Thoracic aorta (tissue), 2 donors: ENCODE results near the gene FAM76A. TPM values are rescaled to one million over a fixed set of nuclear protein-coding genes. Genes with fewer than 3 reads are reported as not detected.

Experiments
- ATAC-seq: fragments of 150-250 bp; one replicate; pipeline ENCODE4 v1.8.0; 2017; ENCODE audit warnings: low read depth; ENCODE audit not compliant: insufficient number of reproducible peaks, low FRiP score
- DNase-seq: peaks from one replicate; pipeline ENCODE4 v3.0.0-alpha.2; 2020; ENCODE audit warnings: low spot score
- H3K27ac ChIP-seq, 2 donors: fragments of 200-600 bp; sonication (generic); 1 replicate in 1 of 2; 2 replicates in 1 of 2; pipeline ENCODE4 v1.5.1; 2016; ENCODE audit warnings: mild to moderate bottlenecking in 2 of 2, moderate library complexity in 2 of 2
- H3K27me3 ChIP-seq: fragments of 200-600 bp; sonication (generic); replicated peaks from 2 replicates; pipeline ENCODE4 v1.6.0; 2016; ENCODE audit warnings: mild to moderate bottlenecking; ENCODE audit not compliant: insufficient read depth
- H3K36me3 ChIP-seq: fragments of 200-600 bp; sonication (generic); one replicate; pipeline ENCODE4 v1.5.1; 2016
- H3K4me1 ChIP-seq, 2 donors: fragments of 200-600 bp; sonication (generic); 1 replicate in 1 of 2; 2 replicates in 1 of 2; pipeline versions ENCODE4 v1.5.1 to v1.6.0; 2016; ENCODE audit warnings: low read depth in 2 of 2, mild to moderate bottlenecking in 1 of 2; ENCODE audit not compliant: control insufficient read depth in 1 of 2
- H3K4me3 ChIP-seq: fragments of 200-600 bp; sonication (generic); 2 replicates; pipeline ENCODE4 v1.5.1; 2016; ENCODE audit warnings: mild to moderate bottlenecking
- H3K9me3 ChIP-seq: fragments of 200-600 bp; sonication (generic); 2 replicates; pipeline ENCODE4 v1.5.1; 2016
- total RNA-seq, 2 donors: library from RNA; depleted of rRNA; stranded (reverse); fragments of >200 nt; gene quantifications; one replicate each; pipeline versions ENCODE4 v1.1.0 to v1.2.3, GENCODE V29; 2016
- TF ChIP-seq, protein P1 (sequence below): fragments of 200-600 bp; sonication (generic); IDR thresholded peaks from one replicate; pipeline ENCODE4 v1.5.1; 2019; ENCODE audit warnings: antibody characterized with exemption

The FAM76A gene
- total RNA-seq, 2 donors from 2014 or later = 18.0 to 19.0 TPM

- Histone ChIP-seq H3K9me3 (no peaks in the 10 kb centered on the region), H3K27me3 (no peaks in the 10 kb centered on the region), H3K27ac (no peak overlapping the region), H3K36me3 (peaks cover 37% of the 10 kb centered on the region), H3K4me1 (no peaks in the 10 kb centered on the region), H3K4me3 (no peak overlapping the region)
- no peak for ATAC-seq
- TF ChIP-seq, protein P1, sequence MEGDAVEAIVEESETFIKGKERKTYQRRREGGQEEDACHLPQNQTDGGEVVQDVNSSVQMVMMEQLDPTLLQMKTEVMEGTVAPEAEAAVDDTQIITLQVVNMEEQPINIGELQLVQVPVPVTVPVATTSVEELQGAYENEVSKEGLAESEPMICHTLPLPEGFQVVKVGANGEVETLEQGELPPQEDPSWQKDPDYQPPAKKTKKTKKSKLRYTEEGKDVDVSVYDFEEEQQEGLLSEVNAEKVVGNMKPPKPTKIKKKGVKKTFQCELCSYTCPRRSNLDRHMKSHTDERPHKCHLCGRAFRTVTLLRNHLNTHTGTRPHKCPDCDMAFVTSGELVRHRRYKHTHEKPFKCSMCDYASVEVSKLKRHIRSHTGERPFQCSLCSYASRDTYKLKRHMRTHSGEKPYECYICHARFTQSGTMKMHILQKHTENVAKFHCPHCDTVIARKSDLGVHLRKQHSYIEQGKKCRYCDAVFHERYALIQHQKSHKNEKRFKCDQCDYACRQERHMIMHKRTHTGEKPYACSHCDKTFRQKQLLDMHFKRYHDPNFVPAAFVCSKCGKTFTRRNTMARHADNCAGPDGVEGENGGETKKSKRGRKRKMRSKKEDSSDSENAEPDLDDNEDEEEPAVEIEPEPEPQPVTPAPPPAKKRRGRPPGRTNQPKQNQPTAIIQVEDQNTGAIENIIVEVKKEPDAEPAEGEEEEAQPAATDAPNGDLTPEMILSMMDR = no peak
- DNase-seq = no peak
These were observed 26.6 kb downstream of the FAM76A start for GRCh38 chr1:27752360-27752759.

- H3K9me3 ChIP-seq = no peaks in the 10 kb centered on the region
- no peak overlapping the region for H3K4me3 ChIP-seq
- H3K4me1 ChIP-seq = no peaks in the 10 kb centered on the region
- no peaks in the 10 kb centered on the region for H3K27me3 ChIP-seq
- TF ChIP-seq, protein P1 = no peak
- ATAC-seq = no peak
- DNase-seq = no peak
- no peak overlapping the region for H3K27ac ChIP-seq
- H3K36me3 ChIP-seq = peaks cover 36% of the 10 kb centered on the region
These were observed 29.5 kb downstream of the FAM76A start for GRCh38 chr1:27755286-27755685.

DNA sequence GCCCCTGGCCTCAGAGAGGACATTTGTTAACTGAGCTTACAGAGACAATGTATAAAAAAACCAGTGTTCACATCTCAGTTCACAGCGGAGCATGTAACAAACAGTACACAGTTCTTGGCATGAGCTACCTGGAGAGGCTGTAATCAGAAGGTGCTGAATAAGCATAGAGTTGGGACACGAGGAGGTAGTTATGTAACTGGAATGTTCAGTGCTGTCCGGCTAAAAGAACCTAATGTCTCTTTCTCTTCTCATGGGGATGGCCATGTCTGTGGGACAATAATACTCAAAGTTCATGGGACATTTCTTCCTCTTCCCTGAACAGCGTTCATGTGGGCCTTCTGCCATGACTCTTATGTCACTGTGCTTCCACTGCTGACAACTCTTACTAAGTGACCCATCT lies 30.1 kb downstream of the FAM76A start:
- ATAC-seq (no peak), DNase-seq (no peak)
- peaks cover 39% of the 10 kb centered on the region for H3K36me3 ChIP-seq
- TF ChIP-seq, protein P1 = no peak
- H3K27me3 ChIP-seq = no peaks in the 10 kb centered on the region
- no peaks in the 10 kb centered on the region for H3K4me1 ChIP-seq
- no peak overlapping the region for H3K27ac ChIP-seq
- H3K9me3 ChIP-seq = no peaks in the 10 kb centered on the region
- no peak overlapping the region for H3K4me3 ChIP-seq

DNA sequence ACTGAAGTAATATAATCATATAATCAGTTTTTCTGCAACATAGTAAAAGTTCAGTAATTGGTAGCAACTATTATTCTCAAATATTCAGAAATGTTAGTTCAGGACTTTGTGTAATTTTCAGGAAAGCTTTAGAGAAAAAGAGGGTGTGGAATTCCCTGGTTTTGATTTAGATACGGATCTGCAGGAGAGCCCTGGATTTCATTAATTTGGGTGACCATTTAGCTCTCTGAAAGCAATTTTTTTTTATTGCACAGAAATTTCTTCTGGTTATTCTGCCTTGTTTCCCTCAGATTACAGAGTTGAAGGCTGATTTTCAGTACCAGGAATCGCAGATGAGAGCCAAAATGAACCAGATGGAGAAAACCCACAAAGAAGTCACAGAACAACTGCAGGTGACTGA lies 33.5 kb downstream of the FAM76A start:
- ATAC-seq (no peak), DNase-seq (no peak)
- Histone ChIP-seq H3K9me3 (no peaks in the 10 kb centered on the region), H3K36me3 (peaks cover 45% of the 10 kb centered on the region), H3K4me3 (no peak overlapping the region), H3K27me3 (no peaks in the 10 kb centered on the region), H3K4me1 (no peaks in the 10 kb centered on the region), H3K27ac (no peak overlapping the region)
- TF ChIP-seq, protein P1 = no peak

DNA sequence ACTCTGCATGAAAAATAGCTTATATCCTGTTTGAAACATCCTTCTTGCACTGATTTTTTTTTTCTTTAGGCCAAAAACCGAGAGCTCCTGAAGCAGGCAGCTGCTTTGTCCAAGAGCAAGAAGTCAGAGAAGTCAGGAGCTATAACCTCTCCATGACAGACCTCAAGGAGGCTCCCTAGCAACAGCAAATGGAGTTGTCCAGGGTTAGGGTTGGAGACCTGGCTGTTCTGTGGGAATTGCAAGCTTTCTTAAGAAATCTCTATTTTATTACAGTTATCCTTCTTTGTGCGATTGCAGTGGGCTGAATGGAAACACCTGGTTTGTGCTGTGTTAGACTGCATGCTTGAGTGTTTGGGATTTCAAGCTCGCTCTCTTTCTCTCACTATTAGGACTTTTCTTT lies 34.7 kb downstream of the FAM76A start:
- Histone ChIP-seq H3K27ac (no peak overlapping the region), H3K36me3 (peaks cover 38% of the 10 kb centered on the region), H3K4me3 (no peak overlapping the region), H3K4me1 (no peaks in the 10 kb centered on the region), H3K9me3 (no peaks in the 10 kb centered on the region), H3K27me3 (no peaks in the 10 kb centered on the region)
- DNase-seq (no peak), ATAC-seq (no peak)
- TF ChIP-seq, protein P1 = no peak
